ENCODE data around the gene KLHL41. TPM values are rescaled to one million over a fixed set of nuclear protein-coding genes. Genes with fewer than 3 reads are reported as not detected.

The KLHL41 gene
- total and polyA plus RNA-seq, 12 donors: 0.18 to 3.1 (median 0.55) TPM

DNA sequence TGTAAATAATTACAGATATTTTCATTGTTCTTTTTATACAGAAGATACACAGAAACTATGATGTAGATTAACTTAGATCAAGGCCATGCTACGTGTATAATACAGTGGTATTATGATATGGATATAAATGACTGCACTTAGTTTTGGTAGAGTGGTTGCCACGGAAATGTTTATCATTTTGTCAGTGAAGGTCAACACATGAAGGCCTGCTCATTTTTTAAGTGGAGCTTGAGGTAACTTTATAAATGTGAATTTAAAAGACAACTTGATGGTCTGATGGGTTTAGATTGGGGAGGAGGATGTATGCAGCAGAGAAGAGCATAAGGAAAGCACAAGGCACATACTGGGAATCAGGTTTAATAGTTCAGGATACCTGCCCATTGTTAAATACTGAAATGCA is 44.6 kb upstream of the KLHL41 start:
- no peaks in the 10 kb centered on the region for H3K36me3 ChIP-seq (replicated peaks in 1 of 2)
- H3K4me1 ChIP-seq (replicated peaks in 1 of 2): no peaks in the 10 kb centered on the region
- intact Hi-C loops (cut with DNase I): no loop called here
- H3K27me3 ChIP-seq: no peaks in the 10 kb centered on the region
- no peaks in the 10 kb centered on the region for H3K9me3 ChIP-seq (replicated peaks in 1 of 3)
- no peak overlapping the region for H3K27ac ChIP-seq
- no peak for TF ChIP-seq POLR2A (IDR thresholded peaks at IDR 0.05)
- TF ChIP-seq, protein P1, sequence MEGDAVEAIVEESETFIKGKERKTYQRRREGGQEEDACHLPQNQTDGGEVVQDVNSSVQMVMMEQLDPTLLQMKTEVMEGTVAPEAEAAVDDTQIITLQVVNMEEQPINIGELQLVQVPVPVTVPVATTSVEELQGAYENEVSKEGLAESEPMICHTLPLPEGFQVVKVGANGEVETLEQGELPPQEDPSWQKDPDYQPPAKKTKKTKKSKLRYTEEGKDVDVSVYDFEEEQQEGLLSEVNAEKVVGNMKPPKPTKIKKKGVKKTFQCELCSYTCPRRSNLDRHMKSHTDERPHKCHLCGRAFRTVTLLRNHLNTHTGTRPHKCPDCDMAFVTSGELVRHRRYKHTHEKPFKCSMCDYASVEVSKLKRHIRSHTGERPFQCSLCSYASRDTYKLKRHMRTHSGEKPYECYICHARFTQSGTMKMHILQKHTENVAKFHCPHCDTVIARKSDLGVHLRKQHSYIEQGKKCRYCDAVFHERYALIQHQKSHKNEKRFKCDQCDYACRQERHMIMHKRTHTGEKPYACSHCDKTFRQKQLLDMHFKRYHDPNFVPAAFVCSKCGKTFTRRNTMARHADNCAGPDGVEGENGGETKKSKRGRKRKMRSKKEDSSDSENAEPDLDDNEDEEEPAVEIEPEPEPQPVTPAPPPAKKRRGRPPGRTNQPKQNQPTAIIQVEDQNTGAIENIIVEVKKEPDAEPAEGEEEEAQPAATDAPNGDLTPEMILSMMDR (IDR thresholded peaks at IDR 0.05): no peak
- WGBS, 4 donors: 42 to 57% (median 48%) methylated on average over 2 of the region's 2 CpGs
- DNase-seq: no peak
- H3K4me3 ChIP-seq: no peak overlapping the region

DNA sequence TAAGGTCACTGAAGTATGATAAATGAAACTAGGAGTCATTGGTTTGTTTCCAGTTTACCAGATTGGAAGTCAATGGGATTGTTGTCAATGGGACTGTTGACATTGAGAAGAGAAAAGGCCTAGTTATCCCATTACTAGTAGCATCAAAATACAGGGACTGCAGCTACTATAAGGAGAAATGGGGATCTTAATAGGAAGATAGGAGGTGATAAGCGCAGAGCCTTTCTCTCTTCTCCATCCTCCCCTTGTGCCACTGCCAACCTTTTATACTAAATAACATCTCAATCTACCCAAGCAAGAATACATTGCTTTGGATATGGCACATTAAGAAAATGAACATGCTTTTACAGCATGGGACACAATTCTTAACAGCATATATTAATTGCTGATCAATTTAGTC is 40.7 kb upstream of the KLHL41 start:
- Histone ChIP-seq H3K27me3 (no peaks in the 10 kb centered on the region), H3K27ac (no peak overlapping the region), H3K9me3 (replicated peaks in 1 of 3) (no peaks in the 10 kb centered on the region), H3K4me1 (replicated peaks in 1 of 2) (no peaks in the 10 kb centered on the region), H3K4me3 (no peak overlapping the region), H3K36me3 (replicated peaks in 1 of 2) (no peaks in the 10 kb centered on the region)
- intact Hi-C loops (cut with DNase I): no loop called here
- 94 to 100% (median 98%) methylated on average over 1 of the region's 1 CpG for WGBS, 4 donors
- no peak for TF ChIP-seq POLR2A (IDR thresholded peaks at IDR 0.05)
- TF ChIP-seq, protein P1 (IDR thresholded peaks at IDR 0.05): no peak
- DNase-seq: no peak

GRCh38 chr2:169469952-169470572 is 39.4 kb upstream of the KLHL41 start:
- Histone ChIP-seq H3K4me3 (no peak overlapping the region), H3K4me1 (replicated peaks in 1 of 2) (no peaks in the 10 kb centered on the region), H3K36me3 (replicated peaks in 1 of 2) (no peaks in the 10 kb centered on the region), H3K27ac (no peak overlapping the region), H3K27me3 (no peaks in the 10 kb centered on the region), H3K9me3 (replicated peaks in 1 of 3) (no peaks in the 10 kb centered on the region)
- WGBS, 4 donors: 73 to 86% (median 80%) methylated on average over 3 of the region's 3 CpGs
- TF ChIP-seq, protein P1 (IDR thresholded peaks at IDR 0.05): no peak
- TF ChIP-seq POLR2A (IDR thresholded peaks at IDR 0.05): no peak
- intact Hi-C loops (cut with DNase I): no loop called here
- DNase-seq: no peak

GRCh38 chr2:169472249-169472648 is 37.3 kb upstream of the KLHL41 start:
- 69 to 85% (median 73%) methylated on average over 1 of the region's 1 CpG for WGBS, 4 donors
- no peaks in the 10 kb centered on the region for H3K4me1 ChIP-seq (replicated peaks in 1 of 2)
- no peak overlapping the region for H3K27ac ChIP-seq
- H3K4me3 ChIP-seq: no peak overlapping the region
- no peak for DNase-seq
- no peaks in the 10 kb centered on the region for H3K9me3 ChIP-seq (replicated peaks in 1 of 3)
- TF ChIP-seq, protein P1 (IDR thresholded peaks at IDR 0.05): no peak
- no peak for TF ChIP-seq POLR2A (IDR thresholded peaks at IDR 0.05)
- intact Hi-C loops (cut with DNase I): no loop called here
- no peaks in the 10 kb centered on the region for H3K27me3 ChIP-seq
- H3K36me3 ChIP-seq (replicated peaks in 1 of 2): no peaks in the 10 kb centered on the region

All from adrenal gland (tissue), 12 donors.